ENCODE results near the gene QSOX2.

- TF ChIP-seq POLR2A (IDR thresholded peaks at IDR 0.05) (no peak), CTCF (IDR thresholded peaks at IDR 0.05) (no peak)
Measured at GRCh38 chr9:136169495-136169894, 76.1 kb downstream of the QSOX2 start.

Data from body of pancreas (tissue), 4 donors.